GM12892 (cell line): ENCODE results near the gene MINDY4.

Experiments used
- POLR2A ChIP-seq: IDR thresholded peaks from 2 replicates; pipeline ENCODE4 v1.6.1; 2011; ENCODE audit warnings: low read depth, low read length, control low read depth
- POLR2AphosphoS5 ChIP-seq: IDR thresholded peaks from 2 replicates; pipeline ENCODE4 v1.6.1; 2011; ENCODE audit warnings: low read depth, low read length, control low read depth

DNA sequence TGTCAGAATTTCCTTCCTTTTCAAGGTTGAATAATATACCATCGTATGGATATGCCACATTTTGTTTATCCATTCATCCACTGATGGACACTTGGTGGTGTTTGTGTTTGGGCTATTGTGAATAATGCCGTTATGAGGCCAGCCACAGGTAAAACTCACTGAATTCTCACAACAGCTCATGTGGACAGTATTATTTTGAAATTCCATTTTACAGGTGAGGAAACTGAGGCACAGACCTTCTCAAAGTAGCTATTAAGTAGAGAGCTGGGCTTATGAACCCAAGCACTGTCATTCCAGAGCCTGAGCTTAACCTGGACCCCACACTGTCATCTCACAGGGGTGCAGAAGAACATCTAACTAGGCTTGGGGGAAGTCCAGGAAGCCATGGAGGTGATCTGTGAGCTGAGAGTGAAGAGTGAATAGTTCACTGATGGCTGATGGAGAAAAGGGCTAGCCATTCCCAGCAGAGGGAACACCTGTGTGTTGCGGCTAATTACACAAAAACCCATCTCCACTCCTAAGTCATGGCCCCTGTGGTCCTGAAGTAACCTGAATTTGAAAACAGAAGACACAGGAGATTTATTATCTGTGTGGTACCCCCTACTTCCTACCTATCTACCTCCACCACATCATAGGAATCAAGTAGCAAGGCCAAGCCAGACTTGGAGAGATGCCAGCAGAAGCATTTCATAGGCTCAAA lies 10.6 kb upstream of the MINDY4 start:
- TF ChIP-seq POLR2AphosphoS5, result no peak
- TF ChIP-seq POLR2A, result no peak
